Fibroblast of lung (primary cell): ENCODE measurements around the gene GPR3. TPM values are rescaled to one million over a fixed set of nuclear protein-coding genes. Genes with fewer than 3 reads are reported as not detected.

Experiments used
- DNase-seq, 2 donors: peaks; one replicate each; pipeline versions ENCODE4 v3.0.0 to v3.0.0-alpha.2; 2010; ENCODE audit warnings: low read depth in 2 of 2
- H2AFZ ChIP-seq: 2 replicates; pipeline ENCODE4 v1.5.1; 2012; ENCODE audit warnings: low read length, control low read depth, inconsistent platforms
- H3K27ac ChIP-seq: 2 replicates; pipeline ENCODE4 v1.5.1; 2011; ENCODE audit warnings: low read length, control low read depth; ENCODE audit not compliant: insufficient read depth
- H3K27me3 ChIP-seq: 2 replicates; pipeline ENCODE4 v1.5.1; 2011; ENCODE audit warnings: mild to moderate bottlenecking, low read length; ENCODE audit not compliant: control insufficient read depth, insufficient read depth
- H3K36me3 ChIP-seq: 2 replicates; pipeline ENCODE4 v1.5.1; 2011; ENCODE audit warnings: low read length; ENCODE audit not compliant: control insufficient read depth, insufficient read depth
- H3K4me1 ChIP-seq: 2 replicates; pipeline ENCODE4 v1.5.1; 2011; ENCODE audit warnings: low read length; ENCODE audit not compliant: control insufficient read depth, insufficient read depth; ENCODE audit errors: extremely low read depth
- H3K4me2 ChIP-seq: 2 replicates; pipeline ENCODE4 v1.5.1; 2011; ENCODE audit warnings: low read length, control low read depth; ENCODE audit not compliant: insufficient read depth; ENCODE audit errors: extremely low read depth
- H3K4me3 ChIP-seq, 4 experiments: fragments of 200-600 bp in 1 of 4; sonication (generic) in 1 of 4; replicated peaks in 1 of 4; 2 replicates each; pipeline ENCODE4 v1.5.1; 2011 to 2016; ENCODE audit warnings: low read length in 4 of 4, low read depth in 3 of 4, mild to moderate bottlenecking in 3 of 4, control low read depth in 2 of 4, inconsistent platforms in 1 of 4, mixed read lengths in 1 of 4; ENCODE audit not compliant: insufficient read depth in 1 of 4; ENCODE audit errors: control extremely low read depth in 1 of 4
- H3K79me2 ChIP-seq: 2 replicates; pipeline ENCODE4 v1.5.1; 2012; ENCODE audit warnings: mild to moderate bottlenecking, low read length, inconsistent platforms; ENCODE audit not compliant: control insufficient read depth, insufficient read depth
- H3K9ac ChIP-seq: 2 replicates; pipeline ENCODE4 v1.5.1; 2011; ENCODE audit warnings: mild to moderate bottlenecking, low read length, control low read depth; ENCODE audit not compliant: insufficient read depth
- H3K9me3 ChIP-seq: 2 replicates; pipeline ENCODE4 v1.5.1; 2012; ENCODE audit warnings: low read depth, low read length; ENCODE audit not compliant: control insufficient read depth, insufficient read depth
- H4K20me1 ChIP-seq: 2 replicates; pipeline ENCODE4 v1.5.1; 2011; ENCODE audit warnings: low read length; ENCODE audit not compliant: control insufficient read depth, insufficient read depth; ENCODE audit errors: extremely low read depth
- EZH2 ChIP-seq: IDR thresholded peaks from 2 replicates; pipeline ENCODE4 v1.5.1; 2012; ENCODE audit warnings: low read length, control low read depth, mild to moderate bottlenecking; ENCODE audit errors: missing control alignments
- polyA plus RNA-seq, 2 donors: library from polyadenylated mRNA; depleted of rRNA in 1 of 2; stranded (reverse) in 1 of 2; unstranded in 1 of 2; fragments of >200 nt; gene quantifications; 2 replicates each; pipeline ENCODE4 v1.2.1, GENCODE V29; 2011 to 2012; ENCODE audit warnings: missing spikeins in 1 of 2
- total RNA-seq: library from RNA; depleted of rRNA; stranded (reverse); fragments of >200 nt; gene quantifications from 2 replicates; pipeline ENCODE4 v1.2.1, GENCODE V29; 2014
- TF ChIP-seq, protein P1 (sequence below), 2 donors: IDR thresholded peaks in 1 of 2; conservative IDR thresholded peaks in 1 of 2; 1 replicate in 1 of 2; 2 replicates in 1 of 2; pipeline ENCODE4 v1.5.1; 2011 to 2012; ENCODE audit warnings: low read length in 2 of 2, control low read depth in 1 of 2, inconsistent platforms in 1 of 2, low read depth in 1 of 2, mild to moderate bottlenecking in 1 of 2

Gene GPR3
- total and polyA plus RNA-seq, 2 donors (not counting 1 experiment from before 2014, with no cell fraction given), result 0.17 to 0.82 TPM

DNA sequence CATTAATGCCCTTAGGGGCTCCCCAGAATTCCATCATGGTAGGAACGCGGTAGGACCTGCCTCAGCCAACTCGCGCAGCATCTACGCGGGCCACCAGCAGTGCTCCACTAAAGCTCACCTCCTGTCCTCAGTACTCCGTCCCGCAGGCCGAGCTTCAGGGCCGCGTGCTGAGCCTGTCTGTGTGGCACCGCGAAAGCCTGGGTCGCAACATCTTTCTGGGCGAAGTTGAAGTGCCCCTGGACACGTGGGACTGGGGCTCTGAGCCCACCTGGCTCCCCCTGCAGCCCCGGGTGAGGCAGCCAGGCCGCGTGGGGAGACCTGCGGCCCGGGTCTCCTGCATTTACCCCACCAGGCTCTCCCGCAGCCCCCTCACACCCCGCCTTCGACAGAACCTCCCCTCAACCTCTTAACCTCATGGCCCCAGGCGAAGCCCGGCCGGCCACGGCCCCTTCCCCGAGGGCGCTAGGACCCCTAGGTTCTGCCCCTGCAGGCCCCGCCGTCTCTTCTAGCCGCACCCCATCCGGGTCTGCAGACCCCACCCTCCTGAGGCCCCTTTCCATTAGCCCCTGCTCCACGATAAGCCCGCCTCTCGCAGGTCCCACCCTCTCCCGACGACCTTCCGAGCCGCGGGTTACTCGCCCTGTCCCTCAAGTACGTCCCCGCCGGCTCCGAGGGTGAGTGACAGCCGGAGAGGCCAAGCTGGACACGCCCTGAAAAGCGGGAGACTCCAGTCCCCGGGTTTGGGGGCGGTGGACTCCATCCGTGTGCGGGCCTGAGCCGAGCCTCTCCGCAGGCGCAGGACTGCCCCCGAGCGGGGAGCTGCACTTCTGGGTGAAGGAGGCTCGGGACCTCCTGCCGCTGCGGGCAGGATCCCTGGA, 41.5 kb upstream of the GPR3 start:
- peak; percentile 20 to 31 for DNase-seq
- no peak overlapping the region for H2AFZ ChIP-seq
- H3K36me3 ChIP-seq, result peaks cover 3% of the 10 kb centered on the region
- H3K9ac ChIP-seq, result no peak overlapping the region
- H3K4me1 ChIP-seq, result no peaks in the 10 kb centered on the region
- no peak overlapping the region for H3K4me3 ChIP-seq
- no peaks in the 10 kb centered on the region for H3K79me2 ChIP-seq
- no peak overlapping the region for H3K27ac ChIP-seq
- no peaks in the 10 kb centered on the region for H4K20me1 ChIP-seq
- no peaks in the 10 kb centered on the region for H3K9me3 ChIP-seq
- H3K27me3 ChIP-seq, result no peaks in the 10 kb centered on the region
- no peak overlapping the region for H3K4me2 ChIP-seq
- TF ChIP-seq, protein P1, sequence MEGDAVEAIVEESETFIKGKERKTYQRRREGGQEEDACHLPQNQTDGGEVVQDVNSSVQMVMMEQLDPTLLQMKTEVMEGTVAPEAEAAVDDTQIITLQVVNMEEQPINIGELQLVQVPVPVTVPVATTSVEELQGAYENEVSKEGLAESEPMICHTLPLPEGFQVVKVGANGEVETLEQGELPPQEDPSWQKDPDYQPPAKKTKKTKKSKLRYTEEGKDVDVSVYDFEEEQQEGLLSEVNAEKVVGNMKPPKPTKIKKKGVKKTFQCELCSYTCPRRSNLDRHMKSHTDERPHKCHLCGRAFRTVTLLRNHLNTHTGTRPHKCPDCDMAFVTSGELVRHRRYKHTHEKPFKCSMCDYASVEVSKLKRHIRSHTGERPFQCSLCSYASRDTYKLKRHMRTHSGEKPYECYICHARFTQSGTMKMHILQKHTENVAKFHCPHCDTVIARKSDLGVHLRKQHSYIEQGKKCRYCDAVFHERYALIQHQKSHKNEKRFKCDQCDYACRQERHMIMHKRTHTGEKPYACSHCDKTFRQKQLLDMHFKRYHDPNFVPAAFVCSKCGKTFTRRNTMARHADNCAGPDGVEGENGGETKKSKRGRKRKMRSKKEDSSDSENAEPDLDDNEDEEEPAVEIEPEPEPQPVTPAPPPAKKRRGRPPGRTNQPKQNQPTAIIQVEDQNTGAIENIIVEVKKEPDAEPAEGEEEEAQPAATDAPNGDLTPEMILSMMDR (conservative IDR thresholded peaks at IDR 0.05 in 1 of 2, IDR thresholded peaks at IDR 0.05 in 1 of 2; ENCODE audit: low read depth in 1 of 2, low read length in 2 of 2), result peak in 1 of 2 donors; percentile 18
- TF ChIP-seq EZH2, result no peak

DNA sequence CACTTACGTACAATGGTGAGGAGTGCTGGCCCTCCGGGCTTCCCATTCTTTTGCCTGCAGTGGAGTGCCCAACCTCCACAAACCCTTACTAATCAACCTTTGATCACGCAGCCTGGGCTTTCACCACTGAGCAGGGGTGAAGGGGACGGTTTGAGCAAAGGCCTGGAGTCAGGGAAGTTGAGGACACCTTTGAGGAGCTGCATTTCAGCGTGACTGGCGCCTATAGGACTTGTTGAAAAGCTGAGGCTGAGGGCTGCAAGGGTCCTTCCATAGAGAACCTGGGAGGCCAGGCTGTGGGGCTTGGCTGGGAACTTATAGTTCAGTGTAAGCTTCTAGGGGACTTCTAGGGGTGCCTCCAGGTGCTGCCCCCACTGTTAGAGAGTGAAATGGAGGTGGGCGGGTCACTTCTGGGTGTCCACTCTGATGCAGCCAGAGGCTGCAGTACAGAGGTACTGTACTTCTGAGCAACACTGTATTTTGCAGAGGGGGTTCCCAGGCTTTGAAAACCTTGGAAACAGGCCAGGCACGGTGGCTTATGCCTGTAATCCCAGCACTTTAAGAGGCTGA, 40.8 kb upstream of the GPR3 start:
- Histone ChIP-seq H2AFZ (no peak overlapping the region), H4K20me1 (no peaks in the 10 kb centered on the region), H3K79me2 (no peaks in the 10 kb centered on the region), H3K4me3 (no peak overlapping the region), H3K27me3 (no peaks in the 10 kb centered on the region), H3K9me3 (no peaks in the 10 kb centered on the region), H3K36me3 (peaks cover 11% of the 10 kb centered on the region), H3K4me1 (no peaks in the 10 kb centered on the region), H3K27ac (no peak overlapping the region), H3K9ac (no peak overlapping the region), H3K4me2 (no peak overlapping the region)
- DNase-seq, result no peak
- TF ChIP-seq, protein P1 (conservative IDR thresholded peaks at IDR 0.05 in 1 of 2, IDR thresholded peaks at IDR 0.05 in 1 of 2; ENCODE audit: low read depth in 1 of 2, low read length in 2 of 2), result no peak
- TF ChIP-seq EZH2, result no peak

DNA sequence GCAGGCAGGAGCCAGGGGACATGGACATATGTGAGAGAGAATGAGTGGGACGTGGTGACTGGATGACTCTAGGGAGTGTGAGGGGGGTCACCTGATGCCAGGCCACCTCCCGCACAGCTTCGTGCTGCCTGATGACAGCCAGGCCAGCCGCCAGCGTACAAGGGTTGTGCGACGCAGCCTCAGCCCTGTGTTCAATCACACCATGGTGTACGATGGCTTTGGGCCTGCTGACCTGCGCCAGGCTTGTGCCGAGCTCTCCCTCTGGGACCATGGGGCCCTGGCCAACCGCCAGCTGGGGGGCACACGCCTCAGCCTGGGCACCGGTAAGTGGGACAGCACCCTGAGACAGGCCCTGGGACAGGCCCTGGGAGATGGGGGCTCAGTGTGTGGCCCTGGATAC, 39.3 kb upstream of the GPR3 start:
- H3K4me2 ChIP-seq, result no peak overlapping the region
- H3K9ac ChIP-seq, result no peak overlapping the region
- H4K20me1 ChIP-seq, result no peaks in the 10 kb centered on the region
- TF ChIP-seq, protein P1 (conservative IDR thresholded peaks at IDR 0.05 in 1 of 2, IDR thresholded peaks at IDR 0.05 in 1 of 2; ENCODE audit: low read depth in 1 of 2, low read length in 2 of 2), result no peak
- no peak for TF ChIP-seq EZH2
- H3K4me3 ChIP-seq, result no peak overlapping the region
- H3K79me2 ChIP-seq, result no peaks in the 10 kb centered on the region
- peaks cover 18% of the 10 kb centered on the region for H3K36me3 ChIP-seq
- H3K4me1 ChIP-seq, result no peaks in the 10 kb centered on the region
- no peaks in the 10 kb centered on the region for H3K27me3 ChIP-seq
- H3K27ac ChIP-seq, result no peak overlapping the region
- no peak for DNase-seq
- no peaks in the 10 kb centered on the region for H3K9me3 ChIP-seq
- no peak overlapping the region for H2AFZ ChIP-seq
